GM21723 (cell line): ENCODE results near the gene MAN2C1.
"Not testable (repeated sequence)": the region's sequence is repeated elsewhere in the genome, so short reads cannot be mapped to it uniquely, and the experiment has no call there.

Experiments
- ATAC-seq: cut with Tn5 transposase; IDR thresholded peaks from one replicate; pipeline ENCODE4 v1.9.1; 2021; ENCODE audit warnings: mild to moderate bottlenecking, moderate library complexity; ENCODE audit not compliant: unreplicated experiment

Gene MAN2C1

DNA sequence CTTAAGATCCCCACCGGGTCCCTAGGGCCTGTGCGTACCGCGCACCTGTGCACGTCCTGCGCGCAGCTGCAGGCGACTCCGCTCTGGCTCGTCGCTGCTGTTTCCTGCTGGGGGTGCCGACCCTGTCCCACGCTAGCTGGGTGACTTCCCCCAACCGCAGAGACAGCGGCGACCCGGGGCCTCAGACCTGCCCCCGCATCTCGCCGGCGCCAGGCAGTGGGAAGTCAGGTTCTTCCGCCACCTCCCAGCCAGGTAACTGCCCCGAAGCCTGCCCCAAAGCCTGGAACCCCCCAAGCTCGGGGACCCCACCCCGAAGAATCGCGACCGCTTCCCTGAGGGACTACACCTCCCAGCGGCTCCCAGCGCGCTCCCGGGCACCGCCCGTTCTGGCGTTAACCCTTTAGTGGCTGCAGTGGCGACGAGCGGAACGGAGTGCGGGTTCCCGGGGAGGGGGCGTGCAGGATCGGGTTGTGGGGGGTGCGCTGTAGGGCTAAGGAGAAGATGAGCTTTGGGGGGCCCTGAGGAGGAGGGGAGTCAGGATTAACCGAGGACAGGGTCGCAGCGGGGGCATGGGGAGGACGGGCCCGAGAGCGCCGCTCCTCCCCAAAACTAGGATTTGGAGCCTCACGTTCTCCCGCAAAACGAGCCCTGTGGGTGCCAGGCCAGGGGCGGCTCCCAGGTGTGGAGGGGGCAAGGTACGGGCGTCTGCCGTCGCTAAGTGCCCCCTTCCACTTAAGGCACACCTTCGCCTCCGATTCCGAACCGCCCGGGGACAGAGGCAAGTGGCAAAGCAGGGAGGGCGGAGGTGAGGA lies 21.0 kb downstream of the MAN2C1 start:
- no peak for ATAC-seq

DNA sequence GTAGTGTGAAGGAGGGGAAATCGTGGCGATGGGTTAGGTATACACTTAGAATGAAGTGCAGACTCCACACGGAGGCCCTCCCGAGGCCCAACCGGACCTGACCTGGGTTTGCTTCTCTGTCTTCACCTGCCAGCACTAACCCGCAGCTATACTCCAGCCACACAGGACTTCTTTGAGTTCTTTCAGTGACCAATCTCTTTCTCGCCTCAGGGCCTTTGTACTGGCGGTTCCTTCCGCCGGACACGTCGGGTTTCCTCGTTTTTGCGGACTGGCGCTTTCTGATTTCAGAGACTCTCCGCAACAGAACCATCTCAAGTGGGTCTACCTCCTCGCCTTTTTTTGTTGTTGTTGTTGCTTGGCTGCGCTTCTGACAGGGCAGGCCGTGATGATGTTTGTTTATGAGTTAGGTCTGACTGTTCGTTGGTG lies 21.6 kb downstream of the MAN2C1 start, which contains the start of gene NEIL1:
Gene NEIL1, plus strand, starts transcription at position 244 of the 426 bp plus-strand sequence. CDS start 1,867 bp downstream, outside the sequence.
- no peak for ATAC-seq

DNA sequence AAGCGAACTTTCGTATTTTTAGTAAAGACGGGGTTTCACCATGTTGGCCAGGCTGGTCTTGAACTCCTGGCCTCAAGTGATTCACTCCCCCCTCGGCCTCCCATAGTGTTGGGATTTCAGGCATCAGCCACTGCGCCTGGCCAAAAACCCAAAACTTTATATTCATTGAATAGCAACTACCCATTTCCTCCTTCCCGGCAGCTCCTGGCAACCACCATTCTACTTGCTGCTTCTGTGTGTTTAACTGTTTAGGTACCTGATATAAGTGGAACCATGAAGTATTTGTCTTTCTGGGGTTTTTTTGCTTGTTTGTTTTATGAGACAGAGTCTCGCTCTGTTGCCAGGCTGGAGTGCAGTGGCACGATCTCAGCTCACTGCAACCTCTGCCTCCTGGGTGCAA lies 24.5 kb downstream of the MAN2C1 start:
- not testable (repeated sequence) for ATAC-seq

- ATAC-seq = no peak
Measured at GRCh38 chr15:75342221-75342620, 26.2 kb downstream of the MAN2C1 start.

DNA sequence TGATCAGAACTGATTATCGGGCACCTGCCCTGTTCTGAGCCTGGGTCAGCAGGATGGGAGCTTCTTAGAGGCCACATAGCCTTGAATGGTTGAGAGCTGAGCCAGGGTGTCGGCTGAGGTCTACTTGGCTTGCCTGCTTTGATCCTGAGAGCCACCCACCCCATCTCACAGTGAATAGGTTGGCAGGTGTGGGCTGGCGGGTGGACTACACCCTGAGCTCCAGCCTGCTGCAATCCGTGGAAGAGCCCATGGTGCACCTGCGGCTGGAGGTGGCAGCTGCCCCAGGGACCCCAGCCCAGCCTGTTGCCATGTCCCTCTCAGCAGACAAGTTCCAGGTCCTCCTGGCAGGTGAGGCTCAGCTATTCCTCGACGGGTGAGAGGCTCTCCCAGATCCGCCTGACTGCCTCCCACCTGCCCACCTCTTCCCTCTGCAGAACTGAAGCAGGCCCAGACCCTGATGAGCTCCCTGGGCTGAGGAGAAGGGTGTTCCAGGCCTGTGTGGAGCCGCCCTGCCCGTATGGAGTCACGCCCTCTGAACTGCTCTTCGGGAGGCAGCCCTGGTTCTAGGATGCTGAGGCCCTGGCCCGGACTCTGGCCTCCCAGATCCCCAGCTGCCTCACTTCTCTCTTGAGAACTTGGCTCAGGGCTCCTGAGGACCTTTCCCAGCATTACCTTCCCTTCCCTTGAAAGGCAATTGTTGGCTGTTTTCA lies 28.7 kb downstream of the MAN2C1 start:
- no peak for ATAC-seq

DNA sequence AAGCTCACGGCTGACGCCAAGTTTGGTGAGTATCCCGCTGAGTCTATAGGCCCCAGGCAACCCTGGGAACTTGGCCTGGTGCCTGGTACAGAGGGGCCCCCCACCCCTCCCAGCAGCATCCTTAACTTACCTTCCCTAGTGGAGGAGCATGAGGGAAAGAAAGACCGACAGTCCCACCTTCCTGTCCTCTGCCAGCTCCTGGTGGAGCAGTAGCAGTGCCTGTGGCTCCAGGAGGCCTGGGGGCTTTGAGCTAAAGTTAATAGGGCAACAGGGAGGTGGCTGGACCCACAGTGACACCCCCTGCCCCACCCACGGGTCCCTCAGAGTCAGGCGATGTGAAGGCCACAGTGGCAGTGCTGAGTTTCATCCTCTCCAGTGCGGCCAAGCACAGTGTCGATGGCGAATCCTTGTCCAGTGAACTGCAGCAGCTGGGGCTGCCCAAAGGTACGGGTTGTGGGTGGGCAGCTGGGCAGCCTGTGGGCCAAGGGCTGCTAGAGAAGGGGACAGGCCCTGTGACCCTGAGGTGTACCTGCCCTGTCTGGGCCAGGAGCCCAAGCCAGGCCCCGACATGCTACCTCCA lies 29.7 kb downstream of the MAN2C1 start:
- no peak for ATAC-seq

GRCh38 chr15:75335705-75336355 lies 32.6 kb downstream of the MAN2C1 start, which contains the start of gene COMMD4:
COMMD4 (plus strand) TSS chr15:75336063; CDS start chr15:75336090, 27 bp downstream.
- ATAC-seq = peak; percentile 58

DNA sequence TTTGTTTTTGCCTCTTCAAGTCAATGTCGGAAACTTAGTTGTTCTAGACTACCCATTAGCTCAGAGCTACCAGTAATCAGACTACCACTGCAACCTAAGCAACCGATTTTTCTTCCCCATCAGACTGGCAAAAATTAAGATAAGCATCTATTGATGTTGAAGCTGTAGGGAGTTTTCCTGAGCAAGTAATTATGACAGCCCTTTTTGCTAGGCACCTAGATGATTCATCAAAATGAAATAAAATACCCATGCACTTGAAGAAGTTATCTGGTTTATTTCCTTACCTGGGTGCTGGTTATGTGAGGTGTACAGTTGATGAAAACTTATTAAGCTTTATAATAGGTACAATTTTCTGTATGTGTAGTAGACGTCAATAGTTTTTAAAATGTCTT lies 33.1 kb downstream of the MAN2C1 start:
- ATAC-seq = no peak

- ATAC-seq = not testable (repeated sequence)
Measured at GRCh38 chr15:75333654-75334419, 34.6 kb downstream of the MAN2C1 start.

DNA sequence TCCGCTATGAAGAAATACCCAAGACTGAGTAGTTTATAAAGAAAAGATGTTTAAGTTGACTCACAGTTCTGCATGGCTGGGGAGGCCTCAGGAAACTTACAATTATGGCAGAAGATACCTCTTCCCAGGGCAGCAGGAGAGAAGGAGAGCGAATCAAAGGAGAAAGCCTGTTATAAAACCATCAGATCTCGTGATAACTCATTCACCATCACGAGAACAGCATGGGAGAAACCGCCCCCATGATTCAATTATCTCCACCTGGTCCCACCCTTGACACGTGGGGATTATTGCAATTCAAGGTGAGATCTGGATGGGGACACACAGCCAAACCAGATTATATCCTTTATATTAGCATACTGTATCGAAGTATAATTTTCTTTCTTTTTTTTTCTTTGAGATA lies 36.3 kb downstream of the MAN2C1 start:
- ATAC-seq = not testable (repeated sequence)

DNA sequence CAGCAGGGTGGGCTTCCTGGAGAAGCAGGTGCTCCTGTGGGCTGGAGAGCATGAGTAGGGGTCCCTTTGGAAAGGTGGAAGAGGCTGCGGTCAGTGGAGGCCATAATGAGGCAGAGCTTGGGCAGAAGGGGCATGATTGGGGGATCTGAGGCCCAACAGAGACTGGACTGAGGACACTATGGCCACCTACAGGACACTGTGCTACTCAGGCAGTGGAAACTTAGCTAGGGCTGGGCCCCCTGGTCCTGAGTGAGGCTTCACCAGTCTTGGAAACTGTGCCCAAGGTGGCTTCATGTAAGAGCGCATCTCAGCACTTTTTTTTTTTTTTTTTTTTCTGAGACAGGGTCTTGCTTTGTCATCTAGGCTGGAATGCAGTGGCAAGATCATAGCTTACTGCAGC lies 38.8 kb downstream of the MAN2C1 start:
- no peak for ATAC-seq

GRCh38 chr15:75328493-75329314 lies 39.7 kb downstream of the MAN2C1 start:
- no peak for ATAC-seq

DNA sequence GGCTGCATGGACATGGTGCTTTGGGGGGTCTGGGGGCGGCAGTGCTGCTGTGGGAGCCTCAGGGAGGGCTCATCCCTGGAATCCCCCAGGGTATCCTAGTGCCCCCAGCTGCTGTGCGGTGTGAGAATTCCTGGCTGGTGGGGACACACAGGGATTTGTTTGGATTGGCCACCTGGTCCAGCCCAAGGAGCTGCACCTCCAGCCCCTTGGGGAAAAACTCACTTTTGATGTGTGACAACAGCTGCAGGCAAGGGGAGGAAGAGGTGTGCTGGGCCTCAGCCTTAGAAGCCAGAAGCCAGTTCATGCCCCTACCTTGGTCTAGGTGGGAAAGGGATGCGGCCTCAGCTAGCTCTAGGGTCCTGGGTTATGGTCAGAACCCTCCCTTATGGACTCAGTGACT lies 40.9 kb downstream of the MAN2C1 start:
- ATAC-seq = no peak

DNA sequence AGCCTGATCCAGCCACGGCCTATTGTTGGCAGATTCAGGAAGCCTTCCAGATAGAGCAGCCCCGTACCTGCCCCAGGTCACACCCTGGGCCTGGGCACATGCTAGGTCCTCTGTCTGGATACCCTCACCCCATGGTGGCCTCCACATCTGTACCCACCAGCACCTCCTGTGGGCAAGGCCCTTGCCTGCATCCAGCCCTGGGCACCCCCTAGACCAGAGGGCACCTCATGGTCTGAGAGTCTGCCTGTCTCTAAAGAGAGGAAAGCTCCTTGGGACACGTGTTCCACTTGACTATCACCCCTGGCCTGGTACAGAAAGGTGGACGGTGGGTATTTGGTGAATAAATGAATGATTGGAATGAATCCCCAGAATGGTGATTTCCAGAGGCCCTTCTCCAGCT lies 41.4 kb downstream of the MAN2C1 start:
- no peak for ATAC-seq

- ATAC-seq = no peak
Measured at GRCh38 chr15:75325922-75326321, 42.5 kb downstream of the MAN2C1 start.

- ATAC-seq = no peak
Measured at GRCh38 chr15:75321711-75322110, 46.7 kb downstream of the MAN2C1 start.

- ATAC-seq = not testable (repeated sequence)
Measured at GRCh38 chr15:75319231-75319897, 49.0 kb downstream of the MAN2C1 start.

- no peak for ATAC-seq
Measured at GRCh38 chr15:75314552-75315290, 53.7 kb downstream of the MAN2C1 start.
